HepG2 (cell line): ENCODE measurements around the gene SLAIN2. TPM values are rescaled to one million over a fixed set of nuclear protein-coding genes. Genes with fewer than 3 reads are reported as not detected.

Experiments used
- CBX5 ChIP-seq: sonication (generic); formaldehyde crosslinking; IDR thresholded peaks from 2 replicates; pipeline ENCODE4 v1.4.0; 2020; ENCODE audit warnings: missing genetic modification reagents, borderline replicate concordance
- DNMT3B ChIP-seq: conservative IDR thresholded peaks from 2 replicates; pipeline ENCODE4 v1.6.1; 2016; ENCODE audit warnings: missing biosample characterization, control low read depth
- EP300 ChIP-seq, 3 experiments: sonication (generic) in 1 of 3; formaldehyde crosslinking in 1 of 3; IDR thresholded peaks; 2 replicates each; pipeline versions ENCODE4 v1.5.1 to v1.6.1; 2011 to 2020; ENCODE audit warnings: low read depth in 2 of 3, low read length in 2 of 3, borderline replicate concordance in 1 of 3, improper control_type of control experiment in 1 of 3, mild to moderate bottlenecking in 1 of 3, missing genetic modification reagents in 1 of 3, moderate library complexity in 1 of 3
- FOXM1 ChIP-seq: sonication (generic); formaldehyde crosslinking; IDR thresholded peaks from 2 replicates; pipeline ENCODE4 v1.5.0; 2020; ENCODE audit warnings: missing genetic modification reagents
- GZF1 ChIP-seq: sonication (generic); formaldehyde crosslinking; IDR thresholded peaks from 2 replicates; pipeline ENCODE4 v1.5.1; 2020; ENCODE audit warnings: mild to moderate bottlenecking, missing genetic modification reagents
- HNRNPL ChIP-seq: fragments of 200-400 bp; formaldehyde crosslinking; IDR thresholded peaks from 2 replicates; pipeline ENCODE4 v1.6.1; 2017; ENCODE audit warnings: mild to moderate bottlenecking, low read depth, low read length
- JARID2 ChIP-seq: sonication (generic); formaldehyde crosslinking; IDR thresholded peaks from 2 replicates; pipeline ENCODE4 v1.8.1; 2023; ENCODE audit warnings: missing genetic modification reagents, inconsistent platforms; ENCODE audit not compliant: insufficient replicate concordance
- KDM2A ChIP-seq: sonication (generic); formaldehyde crosslinking; IDR thresholded peaks from 2 replicates; pipeline ENCODE4 v1.4.0; 2020; ENCODE audit warnings: low read depth, missing genetic modification reagents, borderline replicate concordance
- MXD4 ChIP-seq: IDR thresholded peaks from 2 replicates; pipeline ENCODE4 v1.6.1; 2016; ENCODE audit warnings: mild to moderate bottlenecking, missing biosample characterization, missing genetic modification reagents
- NFIB ChIP-seq: sonication (generic); formaldehyde crosslinking; IDR thresholded peaks from 2 replicates; pipeline ENCODE4 v1.9.0; 2021; ENCODE audit warnings: missing genetic modification reagents, mild to moderate bottlenecking, borderline replicate concordance
- PHB2 ChIP-seq: fragments of 450-650 bp; IDR thresholded peaks from 2 replicates; pipeline ENCODE4 v1.6.1; 2018; ENCODE audit not compliant: partially characterized antibody
- RFXANK ChIP-seq: IDR thresholded peaks from 2 replicates; pipeline ENCODE4 v1.6.1; 2016
- SKI ChIP-seq: fragments of 450-650 bp; IDR thresholded peaks from one replicate; pipeline ENCODE4 v1.6.1; 2018; ENCODE audit warnings: mild to moderate bottlenecking; ENCODE audit not compliant: partially characterized antibody
- SMARCC2 ChIP-seq: fragments of 450-650 bp; IDR thresholded peaks from 2 replicates; pipeline ENCODE4 v1.6.1; 2017; ENCODE audit warnings: antibody characterized with exemption, mild to moderate bottlenecking
- TAF15 ChIP-seq: fragments of 200-400 bp; formaldehyde crosslinking; IDR thresholded peaks from one replicate; pipeline ENCODE4 v1.6.1; 2018; ENCODE audit warnings: mild to moderate bottlenecking, low read depth, low read length; ENCODE audit not compliant: poor library complexity, severe bottlenecking
- TBX3 ChIP-seq: fragments of 450-650 bp; IDR thresholded peaks from 2 replicates; pipeline ENCODE4 v1.6.1; 2017; ENCODE audit warnings: antibody characterized with exemption, mild to moderate bottlenecking, inconsistent platforms, borderline replicate concordance
- ZFP62 ChIP-seq: sonication (generic); formaldehyde crosslinking; IDR thresholded peaks from 2 replicates; pipeline ENCODE4 v1.4.0; 2020; ENCODE audit warnings: missing genetic modification reagents
- ZFP90 ChIP-seq: sonication (generic); formaldehyde crosslinking; IDR thresholded peaks from 2 replicates; pipeline ENCODE4 v1.8.0; 2022; ENCODE audit warnings: missing genetic modification reagents, mild to moderate bottlenecking, inconsistent platforms, borderline replicate concordance
- ZNF138 ChIP-seq: sonication (generic); formaldehyde crosslinking; IDR thresholded peaks from 2 replicates; pipeline ENCODE4 v1.5.0; 2020; ENCODE audit warnings: mild to moderate bottlenecking, low read depth, missing genetic modification reagents
- ZNF326 ChIP-seq: sonication (generic); formaldehyde crosslinking; IDR thresholded peaks from 2 replicates; pipeline ENCODE4 v1.4.0; 2020; ENCODE audit warnings: missing genetic modification reagents, borderline replicate concordance
- ZNF382 ChIP-seq: sonication (generic); formaldehyde crosslinking; IDR thresholded peaks from 2 replicates; pipeline ENCODE4 v1.5.0; 2020; ENCODE audit warnings: missing genetic modification reagents, mild to moderate bottlenecking, borderline replicate concordance
- ZNF44 ChIP-seq: sonication (generic); formaldehyde crosslinking; IDR thresholded peaks from 2 replicates; pipeline ENCODE4 v1.5.1; 2020; ENCODE audit warnings: mild to moderate bottlenecking, missing genetic modification reagents
- ZNF672 ChIP-seq: sonication (generic); formaldehyde crosslinking; IDR thresholded peaks from 2 replicates; pipeline ENCODE4 v1.8.1; 2022; ENCODE audit warnings: missing genetic modification reagents
- polyA plus RNA-seq, 8 experiments: library from polyadenylated mRNA; depleted of rRNA in 3 of 8; stranded (reverse) in 7 of 8; unstranded in 1 of 8; fragments of >200 nt; fragmentation: Illumina TruSeq in 4 of 8; extraction: Trizol in 4 of 8; gene quantifications; 2 replicates each; pipeline versions ENCODE4 v1.2.1 to v1.2.3, GENCODE V29; 2011 to 2016; ENCODE audit warnings: low read depth in 4 of 8, missing spikeins in 1 of 8, mixed read lengths in 1 of 8; ENCODE audit not compliant: insufficient read depth in 1 of 8
- total RNA-seq, 5 experiments: library from RNA; depleted of rRNA; stranded (reverse); fragments of >200 nt; fragmentation: Illumina TruSeq; extraction: Trizol; gene quantifications; 2 replicates each; pipeline ENCODE4 v1.2.3, GENCODE V29; 2016; ENCODE audit warnings: low read depth in 1 of 5
- TF ChIP-seq, protein P1 (sequence below): IDR thresholded peaks from 2 replicates; pipeline ENCODE4 v1.6.1; 2018; ENCODE audit warnings: missing genetic modification reagents, mild to moderate bottlenecking, missing compliant biosample characterization
- TF ChIP-seq, protein P2 (sequence below): sonication (generic); formaldehyde crosslinking; IDR thresholded peaks from 2 replicates; pipeline ENCODE4 v1.5.0; 2020; ENCODE audit warnings: missing genetic modification reagents, mild to moderate bottlenecking, borderline replicate concordance
- TF ChIP-seq, protein P3 (sequence below): sonication (generic); formaldehyde crosslinking; IDR thresholded peaks from 2 replicates; pipeline ENCODE4 v1.4.0; 2020; ENCODE audit warnings: missing genetic modification reagents

The SLAIN2 gene
- total and polyA plus RNA-seq, 2 of the 13 experiments (the other 11 are each of a cell fraction or from before 2014, with no cell fraction given), result 20.7 to 22.5 TPM

DNA sequence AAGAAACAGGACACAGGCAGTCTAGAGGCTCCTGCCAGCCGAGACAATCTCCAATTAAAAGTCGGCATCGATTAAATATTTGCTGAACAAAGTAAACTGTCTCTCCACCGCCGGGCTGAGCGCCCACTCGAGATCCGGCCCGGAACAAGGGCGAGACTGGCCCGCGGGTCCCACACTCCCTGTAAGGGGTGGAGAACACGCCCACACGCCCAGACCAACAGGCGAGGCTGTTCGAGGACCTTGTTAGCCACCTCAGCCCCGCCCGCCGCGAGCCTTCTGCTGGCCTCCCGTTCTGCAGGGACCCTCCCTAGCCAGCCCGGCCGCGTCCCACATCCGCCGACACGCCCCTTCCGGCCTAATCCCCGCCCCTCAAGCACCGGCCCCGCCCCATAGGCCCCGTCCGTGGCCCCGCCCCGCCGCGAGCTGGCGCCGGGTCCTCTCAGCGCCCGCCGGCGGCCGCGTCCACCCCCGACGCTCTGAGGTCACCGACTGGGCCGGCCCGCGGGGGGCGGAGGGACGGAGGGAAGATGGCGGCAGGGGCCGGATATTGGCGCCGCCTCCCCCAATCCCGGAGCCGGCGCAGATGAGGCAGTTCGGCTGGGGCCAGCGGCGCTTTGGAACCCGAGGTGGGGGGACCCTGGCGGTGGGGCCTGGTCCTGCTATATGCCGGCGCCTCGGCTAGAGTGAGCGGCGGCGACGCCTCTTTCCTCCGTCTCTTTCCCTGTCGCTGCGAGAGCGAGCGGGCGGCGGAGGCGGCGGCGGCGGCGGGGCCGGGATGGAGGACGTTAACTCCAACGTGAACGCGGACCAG, at the start of gene SLAIN2 (continued):
- TF ChIP-seq ZFP90 (CRISPR knock-in tag), result peak; percentile 55; the same call in 1 of the 2 replicates
- no peak for TF ChIP-seq EP300 (IDR thresholded peaks at IDR 0.05; ENCODE audit: low read depth in 2 of 2, low read length in 2 of 2)
- no peak for TF ChIP-seq EP300 (CRISPR knock-in tag; IDR thresholded peaks at IDR 0.05; ENCODE audit: borderline replicate concordance)
- no peak for TF ChIP-seq FOXM1
- no peak for TF ChIP-seq ZNF326 (CRISPR knock-in tag)
- TF ChIP-seq NFIB (CRISPR knock-in tag), result no peak
- TF ChIP-seq GZF1, result no peak
- TF ChIP-seq KDM2A (CRISPR knock-in tag), result peak; percentile 83; the same call in 1 of the 2 replicates
- peak; percentile 32 for TF ChIP-seq TAF15
- no peak for TF ChIP-seq JARID2 (CRISPR knock-in tag)
- TF ChIP-seq PHB2, result no peak
- 0 out of 2 replicates have a peak, but pooled peaks have one; percentile 38 for TF ChIP-seq CBX5 (CRISPR knock-in tag)
- TF ChIP-seq RFXANK, result no peak
- TF ChIP-seq, protein P1, sequence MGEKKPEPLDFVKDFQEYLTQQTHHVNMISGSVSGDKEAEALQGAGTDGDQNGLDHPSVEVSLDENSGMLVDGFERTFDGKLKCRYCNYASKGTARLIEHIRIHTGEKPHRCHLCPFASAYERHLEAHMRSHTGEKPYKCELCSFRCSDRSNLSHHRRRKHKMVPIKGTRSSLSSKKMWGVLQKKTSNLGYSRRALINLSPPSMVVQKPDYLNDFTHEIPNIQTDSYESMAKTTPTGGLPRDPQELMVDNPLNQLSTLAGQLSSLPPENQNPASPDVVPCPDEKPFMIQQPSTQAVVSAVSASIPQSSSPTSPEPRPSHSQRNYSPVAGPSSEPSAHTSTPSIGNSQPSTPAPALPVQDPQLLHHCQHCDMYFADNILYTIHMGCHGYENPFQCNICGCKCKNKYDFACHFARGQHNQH (CRISPR knock-in tag), result 0 out of 2 replicates have a peak, but pooled peaks have one; percentile 5
- TF ChIP-seq, protein P2, sequence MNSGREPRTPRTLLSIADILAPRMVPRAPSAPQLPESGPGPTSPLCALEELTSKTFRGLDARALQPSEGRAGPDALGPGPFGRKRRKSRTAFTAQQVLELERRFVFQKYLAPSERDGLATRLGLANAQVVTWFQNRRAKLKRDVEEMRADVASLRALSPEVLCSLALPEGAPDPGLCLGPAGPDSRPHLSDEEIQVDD (CRISPR knock-in tag), result no peak
- peak; percentile 59 for TF ChIP-seq SKI
- TF ChIP-seq ZNF382, result no peak
- no peak for TF ChIP-seq DNMT3B (CRISPR knock-in tag)
- TF ChIP-seq, protein P3, sequence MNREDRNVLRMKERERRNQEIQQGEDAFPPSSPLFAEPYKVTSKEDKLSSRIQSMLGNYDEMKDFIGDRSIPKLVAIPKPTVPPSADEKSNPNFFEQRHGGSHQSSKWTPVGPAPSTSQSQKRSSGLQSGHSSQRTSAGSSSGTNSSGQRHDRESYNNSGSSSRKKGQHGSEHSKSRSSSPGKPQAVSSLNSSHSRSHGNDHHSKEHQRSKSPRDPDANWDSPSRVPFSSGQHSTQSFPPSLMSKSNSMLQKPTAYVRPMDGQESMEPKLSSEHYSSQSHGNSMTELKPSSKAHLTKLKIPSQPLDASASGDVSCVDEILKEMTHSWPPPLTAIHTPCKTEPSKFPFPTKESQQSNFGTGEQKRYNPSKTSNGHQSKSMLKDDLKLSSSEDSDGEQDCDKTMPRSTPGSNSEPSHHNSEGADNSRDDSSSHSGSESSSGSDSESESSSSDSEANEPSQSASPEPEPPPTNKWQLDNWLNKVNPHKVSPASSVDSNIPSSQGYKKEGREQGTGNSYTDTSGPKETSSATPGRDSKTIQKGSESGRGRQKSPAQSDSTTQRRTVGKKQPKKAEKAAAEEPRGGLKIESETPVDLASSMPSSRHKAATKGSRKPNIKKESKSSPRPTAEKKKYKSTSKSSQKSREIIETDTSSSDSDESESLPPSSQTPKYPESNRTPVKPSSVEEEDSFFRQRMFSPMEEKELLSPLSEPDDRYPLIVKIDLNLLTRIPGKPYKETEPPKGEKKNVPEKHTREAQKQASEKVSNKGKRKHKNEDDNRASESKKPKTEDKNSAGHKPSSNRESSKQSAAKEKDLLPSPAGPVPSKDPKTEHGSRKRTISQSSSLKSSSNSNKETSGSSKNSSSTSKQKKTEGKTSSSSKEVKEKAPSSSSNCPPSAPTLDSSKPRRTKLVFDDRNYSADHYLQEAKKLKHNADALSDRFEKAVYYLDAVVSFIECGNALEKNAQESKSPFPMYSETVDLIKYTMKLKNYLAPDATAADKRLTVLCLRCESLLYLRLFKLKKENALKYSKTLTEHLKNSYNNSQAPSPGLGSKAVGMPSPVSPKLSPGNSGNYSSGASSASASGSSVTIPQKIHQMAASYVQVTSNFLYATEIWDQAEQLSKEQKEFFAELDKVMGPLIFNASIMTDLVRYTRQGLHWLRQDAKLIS (CRISPR knock-in tag), result no peak
- TF ChIP-seq SMARCC2, result no peak
- TF ChIP-seq ZNF672 (CRISPR knock-in tag), result no peak
- TF ChIP-seq ZFP62 (CRISPR knock-in tag), result no peak
- TF ChIP-seq MXD4 (CRISPR knock-in tag), result peak; percentile 9; the same call in 1 of the 2 replicates
- no peak for TF ChIP-seq ZNF44 (CRISPR knock-in tag)
- no peak for TF ChIP-seq TBX3
- TF ChIP-seq HNRNPL, result no peak
- no peak for TF ChIP-seq ZNF138 (CRISPR knock-in tag)
